GM23248 (cell line): ENCODE data around the gene ABCC3.

Source experiments
- EZH2 ChIP-seq: fragments of 200-600 bp; sonication (generic); IDR thresholded peaks from 2 replicates; pipeline ENCODE4 v1.6.1; 2018; ENCODE audit warnings: antibody characterized with exemption, mild to moderate bottlenecking; ENCODE audit not compliant: insufficient read depth, poor library complexity, severe bottlenecking
- EZH2phosphoT487 ChIP-seq: fragments of 200-600 bp; sonication (generic); IDR thresholded peaks from 2 replicates; pipeline ENCODE4 v1.6.1; 2018; ENCODE audit warnings: antibody characterized with exemption, moderate library complexity, mild to moderate bottlenecking, low read depth; ENCODE audit not compliant: insufficient read depth

- TF ChIP-seq EZH2phosphoT487 (no peak), EZH2 (no peak)
These were observed 15.7 kb upstream of the ABCC3 start for GRCh38 chr17:50618941-50619340.
